ENCODE data around the gene ANKRD52. TPM values are rescaled to one million over a fixed set of nuclear protein-coding genes. Genes with fewer than 3 reads are reported as not detected.

The ANKRD52 gene
- total RNA-seq, 1 donor from 2014 or later = 49.1 TPM

GRCh38 chr12:56193025-56193578, 65.1 kb downstream of the ANKRD52 start:
- H3K27me3 Mint-ChIP-seq (ENCODE audit: unreplicated experiment) = peaks cover 21% of the 10 kb centered on the region
- peaks cover 4% of the 10 kb centered on the region for H3K36me3 Mint-ChIP-seq (ENCODE audit: unreplicated experiment)
- peak; percentile 68 for DNase-seq
- H3K4me1 Mint-ChIP-seq (ENCODE audit: low read depth, unreplicated experiment) = peaks cover 2% of the 10 kb centered on the region
- H3K4me3 Mint-ChIP-seq (ENCODE audit: unreplicated experiment) = peak overlapping the region; percentile 35
- peak overlapping the region; percentile 2 for H3K27ac Mint-ChIP-seq (ENCODE audit: unreplicated experiment)
- peaks cover 23% of the 10 kb centered on the region for H3K9me3 Mint-ChIP-seq (ENCODE audit: unreplicated experiment)
- TF ChIP-seq CTCF (IDR thresholded peaks at IDR 0.05; ENCODE audit: partially characterized antibody, unreplicated experiment) = peak; percentile 78

GRCh38 chr12:56192582-56192981, 65.6 kb downstream of the ANKRD52 start:
- H3K4me3 Mint-ChIP-seq (ENCODE audit: unreplicated experiment) = no peak overlapping the region
- peaks cover 4% of the 10 kb centered on the region for H3K36me3 Mint-ChIP-seq (ENCODE audit: unreplicated experiment)
- H3K4me1 Mint-ChIP-seq (ENCODE audit: low read depth, unreplicated experiment) = peaks cover 6% of the 10 kb centered on the region
- DNase-seq = no peak
- peaks cover 22% of the 10 kb centered on the region for H3K9me3 Mint-ChIP-seq (ENCODE audit: unreplicated experiment)
- H3K27ac Mint-ChIP-seq (ENCODE audit: unreplicated experiment) = no peak overlapping the region
- H3K27me3 Mint-ChIP-seq (ENCODE audit: unreplicated experiment) = peaks cover 21% of the 10 kb centered on the region
- no peak for TF ChIP-seq CTCF (IDR thresholded peaks at IDR 0.05; ENCODE audit: partially characterized antibody, unreplicated experiment)

GRCh38 chr12:56190695-56191155, 67.5 kb downstream of the ANKRD52 start:
- Mint-ChIP-seq H3K27me3 (ENCODE audit: unreplicated experiment) (peaks cover 21% of the 10 kb centered on the region), H3K4me1 (ENCODE audit: low read depth, unreplicated experiment) (peaks cover 8% of the 10 kb centered on the region), H3K27ac (ENCODE audit: unreplicated experiment) (peak overlapping the region; percentile 96), H3K36me3 (ENCODE audit: unreplicated experiment) (peaks cover 4% of the 10 kb centered on the region), H3K9me3 (ENCODE audit: unreplicated experiment) (peaks cover 23% of the 10 kb centered on the region), H3K4me3 (ENCODE audit: unreplicated experiment) (peak overlapping the region; percentile 97)
- no peak for DNase-seq
- TF ChIP-seq CTCF (IDR thresholded peaks at IDR 0.05; ENCODE audit: partially characterized antibody, unreplicated experiment) = no peak

GRCh38 chr12:56189918-56190694, 68.1 kb downstream of the ANKRD52 start:
- Mint-ChIP-seq H3K4me3 (ENCODE audit: unreplicated experiment) (peak overlapping the region; percentile 97), H3K4me1 (ENCODE audit: low read depth, unreplicated experiment) (peaks cover 8% of the 10 kb centered on the region), H3K27ac (ENCODE audit: unreplicated experiment) (peak overlapping the region; percentile 96), H3K27me3 (ENCODE audit: unreplicated experiment) (peaks cover 21% of the 10 kb centered on the region), H3K9me3 (ENCODE audit: unreplicated experiment) (peaks cover 24% of the 10 kb centered on the region), H3K36me3 (ENCODE audit: unreplicated experiment) (peaks cover 4% of the 10 kb centered on the region)
- peak; percentile 37 for TF ChIP-seq CTCF (IDR thresholded peaks at IDR 0.05; ENCODE audit: partially characterized antibody, unreplicated experiment)
- peak; percentile 90 for DNase-seq

Measured in glutamatergic neuron (in vitro differentiated cells).